T-helper 17 cell (primary cell): ENCODE measurements around the gene FOXF2. TPM values are rescaled to one million over a fixed set of nuclear protein-coding genes. Genes with fewer than 3 reads are reported as not detected.
"Not testable (repeated sequence)": the region's sequence is repeated elsewhere in the genome, so short reads cannot be mapped to it uniquely, and the experiment has no call there.

ENCODE experiments used
- ATAC-seq: fragments of 150-1000 bp; cut with Tn5 transposase; 2 replicates; pipeline ENCODE4 v1.10.0; 2021; ENCODE audit warnings: mild to moderate bottlenecking, moderate library complexity
- DNase-seq, 3 donors: peaks; one replicate each; pipeline versions ENCODE4 v3.0.0 to v3.0.0-alpha.2; 2020 to 2021
- H3K9me3 ChIP-seq: one replicate; pipeline ENCODE4 v1.7.0; 2013; ENCODE audit warnings: low read length, mild to moderate bottlenecking; ENCODE audit not compliant: control insufficient read depth, poor library complexity, severe bottlenecking
- H3K27ac Mint-ChIP-seq: one replicate; pipeline ENCODE4 v1.8.0; 2022; ENCODE audit warnings: mild to moderate bottlenecking, moderate library complexity, mixed read lengths
- H3K27me3 Mint-ChIP-seq: one replicate; pipeline ENCODE4 v1.8.0; 2022; ENCODE audit warnings: mixed read lengths
- H3K36me3 Mint-ChIP-seq: one replicate; pipeline ENCODE4 v1.8.0; 2022; ENCODE audit warnings: low read depth, mixed read lengths
- H3K4me1 Mint-ChIP-seq: one replicate; pipeline ENCODE4 v1.8.0; 2022; ENCODE audit warnings: mild to moderate bottlenecking, mixed read lengths
- H3K4me3 Mint-ChIP-seq: one replicate; pipeline ENCODE4 v1.8.0; 2022; ENCODE audit warnings: mild to moderate bottlenecking, moderate library complexity, mixed read lengths
- total RNA-seq, 4 donors: library from RNA in 2 of 4; stranded (reverse) in 2 of 4; gene quantifications; one replicate each; pipeline ENCODE4 v1.2.3 and lab custom pipeline; 2022 to 2026

Gene FOXF2
- total RNA-seq (not detected), total RNA-seq (lab: John Stamatoyannopoulos, UW) (0 to 0.23 reads per million in 2 donors)

DNA sequence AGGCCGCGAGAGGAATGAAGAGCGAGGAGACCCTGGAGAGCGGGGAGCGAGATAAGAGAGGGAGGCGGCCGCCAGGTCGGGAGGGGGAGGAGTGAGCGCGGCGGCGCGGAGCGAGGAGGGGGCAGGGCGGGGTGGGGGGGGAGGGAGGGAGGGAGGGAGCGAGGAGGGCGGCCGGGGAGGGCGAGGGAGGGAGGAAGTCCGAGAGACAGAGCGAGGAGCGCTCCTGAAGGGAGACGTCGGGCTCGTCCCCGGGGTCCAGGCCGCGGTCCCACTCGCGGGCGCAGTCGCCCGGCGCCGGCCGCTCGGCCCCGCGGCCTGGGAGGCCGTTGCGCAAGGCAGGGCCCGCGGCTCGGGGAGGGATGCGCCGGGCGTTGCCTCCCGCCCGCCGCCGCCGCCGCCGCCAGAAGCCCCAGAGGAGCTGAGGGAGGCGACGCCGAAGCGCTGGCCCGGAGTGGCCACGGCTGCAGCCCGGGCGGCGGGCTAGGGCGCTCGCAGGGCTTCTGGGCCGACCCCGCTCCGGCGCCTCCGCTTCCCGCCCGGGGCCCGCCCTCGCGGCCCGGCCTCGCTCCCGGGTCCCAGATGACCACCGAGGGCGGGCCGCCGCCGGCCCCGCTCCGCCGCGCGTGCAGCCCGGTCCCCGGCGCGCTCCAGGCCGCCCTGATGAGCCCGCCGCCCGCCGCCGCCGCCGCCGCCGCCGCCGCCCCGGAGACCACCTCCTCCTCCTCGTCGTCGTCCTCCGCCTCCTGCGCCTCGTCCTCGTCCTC lies at the start of gene FOXF2:
Gene FOXF2, plus strand, starts transcription at position 208 of the 764 bp plus-strand sequence. Its CDS starts 372 bp downstream, at position 580.
- H3K4me3 Mint-ChIP-seq: peak within 1 kb of the TSS; percentile 90
- H3K27ac Mint-ChIP-seq: no peak within 1 kb of the TSS
- DNase-seq (no peak), ATAC-seq (no peak)
- H3K36me3 Mint-ChIP-seq: peaks cover 16% of the 10 kb centered on the region
- peaks cover 19% of the 10 kb centered on the region for H3K4me1 Mint-ChIP-seq
- H3K9me3 ChIP-seq: no peaks in the 10 kb centered on the region
- H3K27me3 Mint-ChIP-seq: peaks cover 71% of the 10 kb centered on the region

DNA sequence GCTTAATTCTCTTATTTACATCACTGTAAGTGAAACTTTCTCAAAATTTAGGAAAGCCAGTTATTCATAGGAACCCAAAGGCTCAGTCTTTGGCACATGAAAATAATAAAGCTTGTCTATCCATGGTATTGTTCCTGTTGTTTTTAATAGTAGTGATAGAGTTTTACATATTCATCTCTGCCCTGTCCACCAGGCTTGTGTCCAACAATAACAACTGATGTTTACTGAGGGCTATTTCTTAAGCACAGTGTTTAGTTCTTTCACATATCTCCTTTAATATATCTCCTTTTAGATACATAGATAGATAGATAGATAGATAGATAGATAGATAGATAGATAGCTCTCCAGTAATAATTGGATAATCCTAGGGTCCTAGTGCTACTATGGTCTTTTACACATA lies 43.3 kb upstream of the FOXF2 start:
- no peak for DNase-seq
- peaks cover 19% of the 10 kb centered on the region for H3K27me3 Mint-ChIP-seq
- no peak overlapping the region for H3K27ac Mint-ChIP-seq
- peaks cover 6% of the 10 kb centered on the region for H3K36me3 Mint-ChIP-seq
- H3K9me3 ChIP-seq: peaks cover 2% of the 10 kb centered on the region
- no peaks in the 10 kb centered on the region for H3K4me1 Mint-ChIP-seq
- H3K4me3 Mint-ChIP-seq: no peak overlapping the region
- no peak for ATAC-seq

DNA sequence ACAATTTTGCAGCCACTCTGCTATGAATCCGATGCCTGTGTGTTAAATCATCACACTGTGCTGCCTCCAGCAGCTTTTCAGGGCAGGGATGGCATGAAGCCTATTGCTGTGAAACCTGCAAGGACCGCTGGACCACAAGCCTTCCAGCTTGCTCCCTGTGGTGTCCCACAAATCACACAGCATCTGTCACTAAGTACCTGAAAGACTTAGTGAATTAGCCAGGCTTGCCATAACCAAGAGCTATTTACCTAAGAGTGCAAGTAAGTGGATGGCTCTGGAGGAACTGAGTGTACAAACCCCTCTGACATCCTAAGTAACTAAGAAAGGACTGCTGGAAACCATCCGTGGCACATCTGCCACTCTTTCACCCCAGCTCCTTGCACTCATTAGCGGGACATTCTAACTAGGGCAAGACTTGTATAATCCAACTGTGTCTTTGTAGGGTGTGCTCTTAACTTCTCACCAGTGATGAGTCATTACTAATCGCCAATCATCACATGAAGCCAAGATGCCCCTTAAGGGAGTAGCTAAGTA lies 42.8 kb upstream of the FOXF2 start:
- peaks cover 6% of the 10 kb centered on the region for H3K36me3 Mint-ChIP-seq
- no peak overlapping the region for H3K4me3 Mint-ChIP-seq
- ATAC-seq (no peak), DNase-seq (no peak)
- H3K27me3 Mint-ChIP-seq: peaks cover 14% of the 10 kb centered on the region
- H3K4me1 Mint-ChIP-seq: no peaks in the 10 kb centered on the region
- no peak overlapping the region for H3K27ac Mint-ChIP-seq
- peaks cover 2% of the 10 kb centered on the region for H3K9me3 ChIP-seq

DNA sequence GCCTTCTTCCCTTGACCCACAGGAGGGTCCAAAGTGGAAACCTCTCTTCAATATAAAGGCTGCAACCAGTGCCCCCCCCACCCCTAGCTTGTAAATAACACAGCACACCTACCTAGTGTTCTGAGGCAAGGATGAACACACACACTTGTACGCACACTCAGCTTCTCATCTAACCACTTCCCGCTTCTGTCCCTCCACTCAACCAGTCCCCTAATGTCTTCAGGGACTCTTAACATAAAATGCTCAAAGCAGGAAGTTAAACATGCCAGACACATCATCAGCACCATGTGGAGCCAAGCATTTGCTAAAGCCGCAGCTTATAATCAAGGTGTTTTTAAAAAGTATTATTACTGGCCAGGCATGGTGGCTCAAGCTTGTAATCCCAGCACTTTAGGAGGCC lies 42.2 kb upstream of the FOXF2 start:
- peaks cover 2% of the 10 kb centered on the region for H3K9me3 ChIP-seq
- no peak for ATAC-seq
- Mint-ChIP-seq H3K27ac (no peak overlapping the region), H3K4me1 (no peaks in the 10 kb centered on the region), H3K4me3 (no peak overlapping the region), H3K36me3 (peaks cover 6% of the 10 kb centered on the region), H3K27me3 (peaks cover 9% of the 10 kb centered on the region)
- DNase-seq: no peak

DNA sequence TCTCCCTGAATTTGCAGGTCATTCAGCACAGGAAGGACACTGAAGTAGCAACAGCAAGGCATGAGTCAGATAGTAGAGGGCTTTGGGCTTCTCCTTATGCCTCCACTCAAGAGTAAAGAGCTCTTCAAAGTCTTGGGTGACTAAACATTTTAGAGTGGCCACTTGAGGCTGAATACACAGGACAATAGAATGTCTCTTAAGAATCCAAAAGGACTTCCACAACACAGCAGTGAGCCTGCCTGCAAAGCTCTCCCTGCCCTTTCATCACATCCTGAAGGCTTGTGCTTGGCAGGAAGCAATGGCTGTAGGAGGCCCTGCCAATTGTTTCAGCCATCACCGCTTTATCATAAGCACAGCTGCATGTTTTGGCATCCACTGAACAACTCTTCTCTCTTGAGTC lies 40.7 kb upstream of the FOXF2 start:
- peaks cover 2% of the 10 kb centered on the region for H3K9me3 ChIP-seq
- ATAC-seq (no peak), DNase-seq (no peak)
- Mint-ChIP-seq H3K27ac (no peak overlapping the region), H3K27me3 (peaks cover 9% of the 10 kb centered on the region), H3K36me3 (peaks cover 6% of the 10 kb centered on the region), H3K4me1 (no peaks in the 10 kb centered on the region), H3K4me3 (no peak overlapping the region)

DNA sequence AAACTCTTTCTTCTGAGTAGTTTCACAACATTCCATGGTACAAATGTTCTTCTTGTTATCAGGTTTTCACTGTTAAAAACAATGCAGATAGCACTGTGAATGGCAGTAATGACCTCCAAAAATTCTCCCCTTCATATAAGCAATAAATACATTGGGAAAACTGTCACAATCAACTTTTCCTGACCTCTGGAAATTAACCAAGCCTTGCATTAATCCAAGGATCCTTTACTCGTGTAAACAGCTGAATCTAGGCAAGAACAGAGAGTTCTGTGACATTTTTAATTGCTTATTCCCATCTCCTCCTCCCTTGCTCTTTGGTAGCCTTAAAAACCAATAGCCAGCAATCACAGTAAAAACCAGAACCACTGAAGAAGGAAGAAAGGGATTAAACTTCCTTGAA lies 39.7 kb upstream of the FOXF2 start:
- H3K9me3 ChIP-seq: peaks cover 2% of the 10 kb centered on the region
- Mint-ChIP-seq H3K27ac (no peak overlapping the region), H3K4me1 (no peaks in the 10 kb centered on the region), H3K4me3 (no peak overlapping the region), H3K27me3 (peaks cover 12% of the 10 kb centered on the region), H3K36me3 (peaks cover 6% of the 10 kb centered on the region)
- ATAC-seq (no peak), DNase-seq (no peak)

DNA sequence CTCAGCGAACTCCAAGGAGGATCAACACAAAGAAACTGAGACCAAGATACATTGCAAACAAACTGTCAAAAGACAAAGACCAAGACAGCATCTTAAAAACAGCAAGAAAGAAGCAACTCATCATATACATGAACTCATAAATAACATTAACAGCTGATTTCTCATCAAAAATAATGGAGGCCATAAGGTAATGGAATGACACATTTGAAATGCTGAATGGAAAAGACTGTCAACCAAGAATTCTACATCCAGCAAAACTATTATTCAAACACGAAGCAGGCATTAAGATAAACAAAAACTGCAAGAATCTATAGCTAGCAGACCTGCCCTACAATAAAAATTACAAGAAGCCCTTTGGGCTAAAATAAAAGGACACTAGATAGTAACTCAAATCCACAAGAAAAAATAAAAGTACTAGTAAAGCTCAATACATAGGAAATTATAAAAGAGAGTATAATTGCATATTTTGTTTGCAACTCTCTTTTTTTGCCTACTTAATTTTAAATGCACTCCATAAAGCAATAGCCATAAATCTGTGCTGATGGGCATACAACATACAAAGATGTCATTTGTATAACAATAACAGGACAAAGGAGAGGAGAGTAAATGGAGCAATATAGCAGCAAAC lies 37.9 kb upstream of the FOXF2 start:
- H3K27me3 Mint-ChIP-seq: peaks cover 12% of the 10 kb centered on the region
- ATAC-seq: no peak
- no peak for DNase-seq
- no peak overlapping the region for H3K4me3 Mint-ChIP-seq
- H3K4me1 Mint-ChIP-seq: no peaks in the 10 kb centered on the region
- no peak overlapping the region for H3K27ac Mint-ChIP-seq
- peaks cover 2% of the 10 kb centered on the region for H3K36me3 Mint-ChIP-seq
- peaks cover 2% of the 10 kb centered on the region for H3K9me3 ChIP-seq

DNA sequence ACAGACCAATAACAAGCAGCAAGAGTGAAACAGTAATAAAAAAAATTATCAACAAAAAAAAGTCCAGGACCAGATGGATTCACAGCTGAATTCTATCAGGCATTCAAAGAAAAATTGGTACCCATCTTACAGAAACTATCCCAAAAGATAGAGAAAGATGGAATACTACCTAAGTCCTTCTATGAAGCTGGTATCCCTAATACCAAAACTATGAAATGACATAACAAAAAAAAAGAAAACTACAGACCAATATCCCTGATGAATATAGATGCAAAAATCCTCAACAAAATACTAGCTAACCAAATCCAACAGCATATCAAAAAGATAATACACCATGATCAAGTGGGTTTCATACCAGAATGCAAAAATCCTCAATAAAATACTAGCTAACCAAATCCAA lies 34.3 kb upstream of the FOXF2 start:
- not testable (repeated sequence) for H3K36me3 Mint-ChIP-seq, H3K9me3 ChIP-seq, ATAC-seq, DNase-seq, H3K4me1 Mint-ChIP-seq, H3K27ac Mint-ChIP-seq, H3K4me3 Mint-ChIP-seq
- peaks cover 15% of the 10 kb centered on the region for H3K27me3 Mint-ChIP-seq

DNA sequence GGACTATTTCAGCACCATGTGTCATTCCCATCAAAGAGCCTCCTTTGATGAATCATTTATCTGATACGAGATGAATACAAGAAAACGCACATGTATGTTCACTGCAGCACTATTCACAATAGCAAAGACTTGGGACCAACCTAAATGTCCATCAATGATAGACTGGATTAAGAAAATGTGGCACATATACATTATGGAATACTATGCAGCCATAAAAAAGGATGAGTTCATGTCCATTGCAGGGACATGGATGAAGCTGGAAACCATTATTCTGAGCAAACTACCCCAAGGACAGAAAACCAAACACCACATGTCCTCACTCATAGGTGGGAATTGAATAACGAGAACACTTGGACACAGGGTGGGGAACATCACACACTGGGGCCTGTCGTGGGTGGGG lies 27.7 kb upstream of the FOXF2 start:
- H3K27ac Mint-ChIP-seq: not testable (repeated sequence)

DNA sequence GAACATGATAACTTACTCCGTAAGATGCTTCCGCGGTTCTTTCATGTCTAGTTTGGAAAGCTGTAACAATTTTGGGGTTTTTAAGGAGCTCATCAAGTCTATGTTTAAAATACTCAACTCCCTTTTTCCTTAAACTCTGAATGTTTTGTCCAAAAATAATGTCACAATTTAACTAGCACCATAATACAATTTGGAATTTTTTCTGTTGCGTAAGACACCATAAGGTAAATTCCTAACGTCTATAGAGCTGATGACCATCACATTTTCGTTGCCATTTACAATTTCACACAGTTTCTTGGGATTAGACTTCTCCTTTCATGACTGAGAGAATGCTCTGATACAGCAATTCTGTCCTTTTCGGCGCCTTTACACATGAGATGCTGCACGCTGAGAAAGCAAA lies 26.7 kb upstream of the FOXF2 start:
- ATAC-seq (no peak), DNase-seq (no peak)
- H3K36me3 Mint-ChIP-seq: no peaks in the 10 kb centered on the region
- peaks cover 50% of the 10 kb centered on the region for H3K27me3 Mint-ChIP-seq
- H3K9me3 ChIP-seq: no peaks in the 10 kb centered on the region
- H3K4me1 Mint-ChIP-seq: peaks cover 5% of the 10 kb centered on the region
- H3K27ac Mint-ChIP-seq: no peak overlapping the region
- no peak overlapping the region for H3K4me3 Mint-ChIP-seq

More for the DNA sequence above, 27.7 kb upstream of the FOXF2 start:
- H3K9me3 ChIP-seq, H3K36me3 Mint-ChIP-seq, DNase-seq, H3K4me1 Mint-ChIP-seq, ATAC-seq, H3K4me3 Mint-ChIP-seq: not testable (repeated sequence)
- H3K27me3 Mint-ChIP-seq: peaks cover 45% of the 10 kb centered on the region

DNA sequence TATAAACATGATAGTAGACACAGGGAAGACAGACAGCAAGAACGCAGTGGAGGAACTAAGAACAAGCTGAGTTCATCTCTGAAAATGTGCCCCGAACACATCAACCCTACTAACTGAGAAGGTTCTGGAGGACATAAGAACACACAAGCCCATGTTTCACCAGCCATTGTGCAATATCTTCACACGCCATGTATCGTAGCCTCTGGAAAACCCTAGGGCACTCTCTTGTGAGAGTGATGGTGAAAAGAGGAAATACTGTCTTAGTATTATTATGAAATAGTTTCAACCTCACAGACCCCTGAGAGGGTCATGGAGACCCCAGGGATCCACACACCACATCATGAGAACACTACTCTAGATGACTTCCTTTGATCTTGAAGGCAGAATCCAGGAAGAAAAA lies 26.1 kb upstream of the FOXF2 start:
- H3K27ac Mint-ChIP-seq: no peak overlapping the region
- H3K36me3 Mint-ChIP-seq: no peaks in the 10 kb centered on the region
- H3K27me3 Mint-ChIP-seq: peaks cover 56% of the 10 kb centered on the region
- H3K4me3 Mint-ChIP-seq: no peak overlapping the region
- no peak for DNase-seq
- H3K9me3 ChIP-seq: no peaks in the 10 kb centered on the region
- ATAC-seq: no peak
- H3K4me1 Mint-ChIP-seq: peaks cover 5% of the 10 kb centered on the region

DNA sequence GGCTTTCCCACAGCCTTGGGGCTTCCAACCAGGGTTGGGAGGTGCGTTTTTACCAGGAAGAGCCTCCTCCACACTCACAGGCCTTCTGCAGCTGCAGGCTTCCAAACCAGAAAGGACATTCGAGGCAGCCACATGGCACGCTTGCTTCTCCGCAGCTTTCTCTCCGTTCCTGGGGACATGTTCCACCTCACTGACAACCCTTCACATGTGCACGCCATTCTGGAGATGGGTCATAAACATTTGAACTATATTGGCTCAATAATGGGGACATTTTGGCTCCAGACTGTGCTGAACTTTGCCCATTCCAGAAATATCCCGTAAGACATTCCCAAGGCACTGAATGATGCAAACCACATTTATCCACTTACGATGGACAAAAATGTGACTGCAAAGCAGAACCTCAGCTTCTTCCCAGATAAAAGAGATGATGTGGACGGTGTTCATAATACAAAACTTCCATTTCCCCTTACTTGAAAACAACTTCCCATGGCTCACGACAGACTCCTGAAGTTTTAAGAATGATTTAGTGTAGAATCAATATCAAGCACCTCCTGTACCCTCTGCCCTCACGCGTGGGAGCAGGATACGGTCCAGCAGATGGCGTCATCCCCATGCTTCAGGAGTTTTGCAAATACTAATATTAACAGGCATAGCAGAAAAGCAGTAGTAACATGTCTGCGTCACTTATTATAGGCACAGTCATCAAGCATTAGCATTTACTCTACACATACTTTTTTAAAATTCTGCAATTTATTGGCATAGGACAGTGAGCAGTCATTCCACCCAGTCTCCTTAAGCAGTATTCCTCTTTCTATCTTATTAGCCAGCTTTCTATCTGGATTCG lies 25.4 kb upstream of the FOXF2 start:
- Mint-ChIP-seq H3K27ac (no peak overlapping the region), H3K4me1 (peaks cover 5% of the 10 kb centered on the region), H3K36me3 (no peaks in the 10 kb centered on the region), H3K27me3 (peaks cover 62% of the 10 kb centered on the region), H3K4me3 (no peak overlapping the region)
- no peaks in the 10 kb centered on the region for H3K9me3 ChIP-seq
- ATAC-seq (no peak), DNase-seq (no peak)

DNA sequence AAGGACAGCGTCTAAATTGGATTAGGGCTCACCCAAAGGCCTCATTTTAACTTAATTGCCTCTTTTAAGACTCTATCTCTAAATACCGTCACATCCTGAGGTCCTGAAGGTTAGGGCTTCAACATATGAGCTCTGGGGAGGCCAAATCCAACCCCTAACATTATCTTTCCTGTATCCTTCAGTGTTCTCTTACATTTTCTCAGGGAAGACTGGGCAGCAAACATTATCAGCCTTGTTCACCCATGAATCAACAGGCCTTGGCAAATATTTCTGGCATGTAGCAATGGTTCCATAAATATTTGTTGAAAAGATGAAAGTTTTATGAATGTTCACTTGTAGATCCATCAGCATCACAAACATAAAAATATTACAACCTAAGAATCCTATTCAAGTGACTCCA lies 24.6 kb upstream of the FOXF2 start:
- Mint-ChIP-seq H3K4me1 (peaks cover 5% of the 10 kb centered on the region), H3K36me3 (no peaks in the 10 kb centered on the region), H3K27ac (no peak overlapping the region), H3K27me3 (peaks cover 57% of the 10 kb centered on the region), H3K4me3 (no peak overlapping the region)
- DNase-seq: no peak
- no peak for ATAC-seq
- no peaks in the 10 kb centered on the region for H3K9me3 ChIP-seq
